HS-5 (cell line): ENCODE data around the gene C9.
"Not testable (repeated sequence)": the region's sequence is repeated elsewhere in the genome, so short reads cannot be mapped to it uniquely, and the experiment has no call there.

Experiments used
- DNase-seq: peaks from one replicate; pipeline ENCODE4 v3.0.0-alpha.2; 2012; ENCODE audit warnings: low read depth

Gene C9

DNA sequence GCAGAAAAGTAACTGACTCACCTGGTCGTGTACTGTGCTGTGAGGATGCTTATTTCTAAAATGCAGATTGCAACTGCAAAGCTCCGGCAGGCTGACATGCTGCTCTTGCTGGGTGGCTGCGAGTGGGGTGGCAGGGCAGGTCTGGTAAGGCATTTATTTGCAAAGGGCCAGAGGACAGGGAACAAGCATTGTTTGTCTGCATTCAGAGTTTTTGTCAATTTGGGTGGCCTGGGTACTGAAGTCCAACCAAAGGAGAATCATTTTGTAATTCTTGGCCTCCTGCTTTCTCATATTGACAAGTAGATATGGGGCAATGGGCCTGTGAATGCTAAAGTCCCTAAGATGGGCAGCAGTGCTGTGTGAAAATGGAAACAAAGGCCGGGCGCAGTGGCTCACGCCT is at the start of gene C9:
Gene C9, minus strand, starts transcription at position 129 of the 400 bp plus-strand sequence. Its CDS starts 31 bp downstream, at position 98.
- DNase-seq = no peak

DNA sequence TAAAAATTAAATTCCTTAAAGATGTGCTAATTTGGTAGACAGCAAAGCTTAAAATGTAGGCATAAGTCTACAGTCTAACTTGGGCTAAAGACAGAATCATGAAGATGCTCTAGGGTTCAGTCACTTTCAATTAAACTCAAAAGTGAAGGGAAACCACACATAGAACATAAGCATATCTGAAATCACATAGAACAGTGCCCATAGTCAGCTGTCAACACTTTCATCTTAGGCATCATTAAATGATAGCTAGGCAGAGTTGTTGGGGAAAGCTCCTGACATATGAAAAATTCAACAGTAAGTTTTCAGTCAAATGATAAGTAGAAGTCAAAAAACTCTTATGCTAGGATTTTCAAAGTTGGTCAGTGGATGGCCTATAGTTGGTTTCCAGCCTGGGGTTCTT is 49.5 kb upstream of the C9 start:
- no peak for DNase-seq

DNA sequence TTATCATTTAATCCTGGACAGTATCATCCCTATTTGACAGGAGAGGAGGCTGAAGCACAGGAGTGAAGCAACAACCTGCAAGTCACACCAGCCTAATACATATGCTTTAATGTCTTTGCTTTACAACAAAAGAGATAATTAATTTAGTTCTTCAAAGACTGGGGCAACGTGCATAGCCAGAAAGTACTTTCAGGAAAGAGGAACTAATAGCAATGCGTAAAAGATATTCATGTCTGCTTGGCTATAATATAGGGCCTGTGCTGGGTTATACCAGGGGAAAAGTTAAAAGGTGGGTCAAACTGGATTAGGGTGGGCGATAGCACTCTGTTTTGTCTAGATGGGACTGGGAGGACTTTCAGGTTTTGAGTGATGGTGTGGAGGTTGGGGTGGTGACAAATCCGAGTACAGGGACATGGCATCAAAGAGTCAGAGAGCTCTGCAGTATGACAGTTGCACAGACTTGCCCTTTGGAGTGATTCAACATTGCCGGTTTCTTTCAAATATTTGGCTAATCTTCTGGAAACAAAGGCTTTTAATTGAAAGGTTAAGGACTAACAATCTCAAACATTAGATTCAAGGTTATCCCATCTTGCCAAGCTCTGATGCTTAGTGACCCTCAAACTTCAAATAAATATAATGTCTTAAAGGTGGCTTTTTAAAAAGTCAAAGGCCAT is 48.6 kb upstream of the C9 start:
- DNase-seq = no peak

DNA sequence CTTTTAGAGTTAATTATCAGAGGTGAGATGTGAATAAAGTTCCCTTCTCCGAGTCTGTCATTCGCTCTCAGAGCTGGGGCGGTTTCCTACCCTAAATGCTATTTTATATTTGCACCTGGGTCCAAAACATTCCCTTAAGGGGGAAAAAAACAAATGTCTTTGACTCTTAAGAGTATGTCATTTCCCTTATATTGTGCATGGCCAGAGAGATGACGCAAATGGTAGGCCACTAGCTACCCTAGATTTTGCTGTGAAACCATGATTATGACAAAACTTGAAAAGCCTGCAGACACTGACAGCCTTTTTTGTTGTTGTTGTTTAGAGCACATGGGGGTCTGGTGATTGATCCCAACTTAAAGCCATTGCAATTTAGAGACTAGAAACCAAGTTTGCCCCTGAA is 47.7 kb upstream of the C9 start:
- DNase-seq = no peak

DNA sequence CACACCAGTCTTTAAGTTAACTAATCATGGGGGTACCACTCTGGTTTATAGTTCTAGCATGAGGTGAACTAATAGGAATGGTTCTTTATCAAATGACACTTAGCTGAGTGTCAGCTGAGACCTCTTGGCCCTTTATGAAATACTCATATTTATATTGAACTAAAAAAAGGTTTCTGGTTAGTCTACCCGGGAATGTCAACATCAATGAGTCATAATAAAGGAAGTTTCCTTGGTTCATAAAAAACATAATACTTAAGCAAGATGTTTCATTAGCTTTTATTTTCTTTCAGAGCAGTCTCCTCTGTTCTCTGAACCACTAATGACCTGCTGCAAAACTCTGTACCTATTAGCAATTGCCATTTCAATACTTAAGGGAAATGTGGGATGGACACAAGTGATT is 46.8 kb upstream of the C9 start:
- peak; percentile 87 for DNase-seq

DNA sequence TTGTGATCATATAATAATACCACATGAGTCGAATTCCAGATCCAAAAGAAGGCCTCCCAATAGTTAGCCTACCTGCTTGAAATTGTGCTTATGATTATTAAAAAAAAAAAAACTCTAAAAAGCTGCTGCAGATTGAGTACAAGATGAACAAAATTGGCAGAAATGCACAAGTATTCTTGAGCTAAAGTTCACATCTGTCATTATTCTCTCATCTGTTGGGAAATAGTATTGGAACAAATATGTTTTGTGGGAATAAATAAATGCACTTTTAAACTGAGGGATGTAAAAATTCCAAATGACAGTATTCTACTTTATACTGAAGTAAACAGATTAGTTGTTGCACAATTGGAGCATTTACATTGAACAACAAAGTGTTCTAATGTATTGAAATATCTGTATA is 44.7 kb upstream of the C9 start:
- no peak for DNase-seq

DNA sequence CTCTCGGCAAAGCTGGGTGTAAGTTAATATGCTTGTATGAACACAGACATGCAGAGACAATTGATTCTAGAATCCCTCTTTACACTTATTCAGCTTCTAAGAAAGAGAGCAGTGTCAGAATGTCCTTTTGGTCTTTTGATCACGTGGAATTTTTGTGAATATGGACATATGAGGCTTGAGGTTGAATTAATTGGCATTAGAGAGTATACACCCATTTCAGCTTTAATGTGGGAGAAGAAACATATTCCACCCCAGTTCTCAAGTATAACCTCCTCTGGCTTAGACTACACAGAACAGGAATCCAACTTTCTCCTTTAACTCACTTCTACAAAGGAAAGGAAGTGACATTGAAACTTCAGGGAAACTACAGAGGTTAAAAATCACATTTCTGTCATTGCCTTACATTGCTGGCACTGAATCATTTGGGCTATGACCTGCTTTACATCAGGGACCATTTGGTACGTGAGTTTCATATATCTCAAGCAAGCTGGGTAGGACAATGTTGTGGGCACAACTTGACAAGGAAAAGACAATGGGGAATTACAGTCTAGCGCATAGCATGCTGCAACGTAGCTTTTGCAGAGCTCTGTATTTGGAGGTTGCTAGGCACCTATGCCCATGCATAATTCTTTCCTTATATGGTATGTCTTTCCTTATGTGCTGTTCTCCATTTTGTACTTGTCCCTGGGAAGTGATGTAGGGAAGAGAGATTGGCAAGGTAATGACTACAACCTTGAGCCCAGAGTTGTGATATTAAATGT is 41.0 kb upstream of the C9 start:
- no peak for DNase-seq

DNA sequence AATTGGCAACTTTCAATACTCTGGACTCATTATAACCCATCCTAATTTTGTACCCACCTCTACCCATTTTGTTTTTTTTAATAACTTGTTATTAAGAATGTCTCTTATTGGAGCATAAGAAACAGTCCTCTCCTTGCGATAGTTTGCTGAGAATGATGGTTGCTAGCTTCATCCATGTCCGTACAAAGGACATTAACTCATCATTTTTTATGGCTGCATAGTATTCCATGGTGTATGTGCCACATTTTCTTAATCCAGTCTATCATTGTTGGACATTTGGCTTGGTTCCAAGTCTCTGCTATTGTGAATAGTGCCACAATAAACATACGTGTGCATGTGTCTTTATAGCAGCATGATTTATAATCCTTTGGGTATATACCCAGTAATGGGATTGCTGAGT is 39.5 kb upstream of the C9 start:
- DNase-seq = not testable (repeated sequence)

DNA sequence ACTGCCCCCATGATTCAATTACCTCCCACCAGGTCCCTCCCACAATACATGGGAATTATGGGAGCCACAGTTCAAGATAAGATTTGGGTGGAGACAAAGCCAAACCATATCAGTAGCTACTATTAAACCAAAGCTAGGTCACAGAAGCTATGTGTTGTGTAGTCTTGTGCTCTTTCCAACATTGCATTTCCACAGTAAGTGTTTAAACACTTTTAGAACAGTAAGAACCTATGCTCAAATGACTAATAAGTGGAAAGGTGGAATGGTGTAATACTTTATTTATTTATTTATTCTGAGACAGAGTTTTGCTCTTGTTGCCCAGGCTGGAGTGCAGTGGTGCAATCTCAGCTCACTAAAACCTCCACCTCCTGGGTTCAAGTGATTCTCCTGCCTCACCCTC is 37.8 kb upstream of the C9 start:
- not testable (repeated sequence) for DNase-seq

DNA sequence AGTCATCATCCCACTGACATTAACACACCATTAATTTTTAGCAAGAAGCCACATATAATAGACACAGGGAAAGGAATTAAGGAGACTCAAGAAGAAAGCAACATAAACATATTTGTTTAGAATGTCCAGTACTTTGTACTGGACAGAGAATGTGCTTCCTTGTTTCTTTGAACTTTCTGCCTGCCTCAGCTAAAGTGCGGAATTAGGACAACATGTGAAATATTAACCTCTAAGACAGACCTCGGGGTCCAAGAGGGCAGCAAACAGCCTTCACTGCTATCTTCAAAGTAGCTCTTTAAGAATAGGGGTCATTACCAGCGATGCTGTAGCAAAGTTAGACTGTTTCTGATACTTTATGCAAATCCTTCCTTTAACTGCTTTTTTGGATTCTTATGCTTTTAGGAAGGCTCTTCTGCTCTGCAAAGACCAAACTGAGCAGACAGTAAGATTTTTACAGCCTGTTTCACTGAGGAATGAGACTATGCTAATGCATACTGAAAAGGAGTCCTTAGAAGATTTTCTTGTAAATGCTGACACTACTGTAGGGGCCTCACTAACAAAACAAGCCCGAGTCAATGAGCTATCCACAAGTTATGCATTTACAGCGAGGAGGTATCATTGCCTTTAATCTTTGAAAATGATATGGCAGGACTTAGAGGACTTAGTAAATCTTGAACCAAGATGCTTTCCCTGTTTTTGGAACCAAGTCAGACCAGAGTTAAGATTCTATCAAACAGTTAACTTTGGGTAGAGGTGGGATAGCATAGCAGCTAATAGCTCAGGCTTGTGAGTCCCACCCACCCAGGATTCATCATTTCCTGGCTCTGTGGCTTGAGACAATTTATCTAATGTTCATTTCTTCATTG is 36.7 kb upstream of the C9 start:
- peak; percentile 23 for DNase-seq

DNA sequence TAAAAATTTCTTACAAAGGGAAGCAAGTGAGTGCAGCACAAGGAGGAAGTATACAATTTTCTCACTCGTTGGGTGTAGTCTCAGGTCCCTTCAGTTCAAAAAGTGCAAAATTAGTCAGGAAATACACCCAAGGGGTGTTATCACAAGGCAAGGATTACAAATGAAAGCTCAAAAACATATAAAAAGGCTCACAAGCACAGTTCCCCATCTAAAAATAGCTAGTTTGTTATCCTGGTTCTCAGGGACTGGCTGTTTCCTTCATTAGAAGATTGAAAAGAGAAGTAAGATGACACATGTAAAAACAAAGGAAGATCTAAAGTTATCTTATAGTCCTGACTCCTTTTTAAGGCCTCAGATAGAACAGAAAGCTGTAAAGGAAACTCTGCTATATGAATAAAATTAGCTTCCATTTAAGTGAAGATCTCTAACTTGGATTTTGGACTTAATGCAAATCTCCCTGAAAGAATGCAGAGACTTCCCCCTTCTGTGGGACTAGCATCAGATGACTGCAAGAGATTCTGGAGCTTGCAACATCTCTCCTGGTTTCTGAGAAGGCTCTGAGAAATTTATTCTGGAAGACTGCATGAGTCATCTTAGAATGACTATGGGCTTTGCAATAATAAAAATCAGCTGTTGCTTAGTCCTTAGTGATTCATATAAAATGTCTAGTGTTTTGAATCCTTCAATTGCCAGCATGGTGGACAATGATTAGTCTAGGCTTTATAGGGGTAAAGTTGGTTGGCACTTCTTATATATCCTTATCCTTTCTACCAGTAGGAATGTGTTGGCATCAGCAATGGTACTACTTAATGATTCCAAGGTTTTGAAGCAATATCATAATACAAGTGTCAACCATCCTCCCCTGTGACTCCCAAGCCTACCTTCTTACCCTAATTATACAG is 35.1 kb upstream of the C9 start:
- peak; percentile 99 for DNase-seq

DNA sequence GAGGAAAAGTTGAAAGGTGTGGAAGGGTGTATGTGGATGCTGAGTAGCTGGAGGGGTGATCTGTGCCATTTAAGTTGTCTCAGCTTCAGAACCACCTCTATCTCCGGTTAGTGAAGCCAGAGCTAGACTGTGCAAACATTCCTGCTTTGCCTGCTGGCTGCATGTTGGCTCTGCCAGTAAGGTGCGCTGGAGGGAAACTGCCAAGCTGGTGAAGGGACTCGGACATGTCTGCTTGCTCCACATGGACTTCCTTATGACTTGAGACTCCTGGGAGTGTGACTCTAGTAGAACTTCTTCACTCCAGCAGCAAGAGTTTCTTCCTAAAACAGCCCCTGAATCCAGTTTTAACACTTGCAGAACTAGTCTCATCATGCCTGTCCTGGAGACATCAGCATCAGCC is 32.5 kb upstream of the C9 start:
- DNase-seq = no peak

DNA sequence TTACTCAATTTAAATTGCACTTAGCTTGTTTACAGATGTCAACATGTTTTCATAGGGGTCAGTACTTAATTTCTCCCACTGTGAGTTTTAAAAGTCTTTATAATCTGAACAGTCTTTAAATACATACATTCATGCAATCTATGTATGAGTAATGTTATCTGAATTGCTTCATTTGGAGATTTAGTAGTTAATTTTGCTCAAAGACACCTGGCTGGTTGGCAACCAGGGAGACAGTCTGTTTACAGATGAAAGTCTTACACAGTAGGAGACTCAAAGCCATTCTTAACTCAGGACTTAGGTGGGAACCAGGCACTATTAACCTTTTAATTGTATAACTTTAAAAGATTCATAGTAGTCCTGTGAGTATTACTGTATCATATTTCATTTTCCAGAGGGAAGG is 31.2 kb upstream of the C9 start:
- DNase-seq = peak; percentile 49

DNA sequence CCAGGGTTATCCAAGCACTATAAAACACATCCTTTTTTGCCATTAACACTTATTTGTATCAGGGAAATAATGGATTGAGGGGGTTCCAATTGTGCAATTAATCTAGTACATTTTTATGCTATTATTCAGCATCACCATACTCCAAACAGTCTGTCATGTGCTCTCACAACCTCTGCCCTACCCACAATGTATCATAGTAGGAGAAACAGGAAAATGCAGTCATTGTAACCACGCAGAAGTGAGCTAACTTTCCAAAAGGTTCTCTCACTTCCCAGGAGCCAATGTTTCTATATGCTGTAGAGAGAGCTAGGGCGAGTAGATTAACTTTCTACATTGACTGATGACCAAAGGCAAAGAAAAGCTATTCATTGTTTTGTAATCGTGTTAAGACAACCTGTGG is 30.7 kb upstream of the C9 start:
- peak; percentile 88 for DNase-seq

DNA sequence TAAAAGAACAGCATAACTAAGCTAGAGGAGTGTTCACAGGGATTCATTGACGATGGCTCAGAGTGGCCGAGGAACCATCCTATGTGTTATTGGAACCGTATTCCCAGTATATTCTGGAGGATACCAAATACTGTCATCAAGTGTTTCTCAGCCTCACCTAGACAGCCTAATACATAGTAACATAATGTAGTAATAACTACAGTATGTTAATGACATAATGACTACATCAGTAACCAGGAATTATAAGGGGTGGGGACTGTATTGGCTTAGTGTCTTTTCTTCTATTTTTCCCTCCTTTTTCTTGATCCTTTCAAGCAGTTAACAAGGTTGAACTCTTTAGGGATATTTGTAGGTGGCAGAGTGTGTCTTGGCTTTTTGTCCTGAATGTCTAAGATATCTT is 26.6 kb upstream of the C9 start:
- DNase-seq = no peak

DNA sequence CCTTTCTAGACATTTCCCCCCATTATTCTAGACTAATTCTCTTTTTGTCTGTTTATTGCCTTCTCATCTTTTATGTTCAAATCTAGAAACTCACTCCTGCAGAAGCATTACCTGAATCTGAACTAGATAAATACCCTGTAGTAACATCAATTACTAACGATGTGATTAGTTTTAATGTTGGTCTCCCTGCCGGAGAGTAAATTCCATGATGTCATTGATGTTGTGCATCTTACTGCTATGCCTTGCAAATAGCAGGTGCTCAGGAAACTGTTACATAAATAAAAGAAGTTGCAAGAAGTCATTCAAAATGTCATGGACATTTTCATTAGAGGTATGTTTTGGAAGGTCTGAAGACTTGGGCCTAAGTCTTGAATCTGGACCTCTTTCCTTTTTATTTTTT is 23.0 kb upstream of the C9 start:
- DNase-seq = no peak

DNA sequence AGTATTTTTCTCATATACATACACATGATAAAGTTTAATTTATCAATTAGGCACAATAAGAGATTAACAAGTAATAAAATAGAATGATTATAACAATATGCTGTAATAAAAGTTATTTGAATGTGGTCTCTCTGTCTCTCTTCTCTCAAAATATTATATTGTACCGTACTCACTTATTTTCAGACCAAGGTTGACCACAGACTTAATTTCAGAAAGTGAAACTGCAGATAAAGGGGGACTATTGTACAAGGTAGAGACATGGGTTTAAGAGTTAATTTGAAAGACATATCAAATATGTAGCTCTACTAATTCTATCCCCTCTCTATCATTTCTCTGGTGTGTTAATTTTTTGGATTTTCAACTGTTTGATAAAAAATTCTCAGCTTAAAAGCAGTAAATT is 20.0 kb upstream of the C9 start:
- no peak for DNase-seq

DNA sequence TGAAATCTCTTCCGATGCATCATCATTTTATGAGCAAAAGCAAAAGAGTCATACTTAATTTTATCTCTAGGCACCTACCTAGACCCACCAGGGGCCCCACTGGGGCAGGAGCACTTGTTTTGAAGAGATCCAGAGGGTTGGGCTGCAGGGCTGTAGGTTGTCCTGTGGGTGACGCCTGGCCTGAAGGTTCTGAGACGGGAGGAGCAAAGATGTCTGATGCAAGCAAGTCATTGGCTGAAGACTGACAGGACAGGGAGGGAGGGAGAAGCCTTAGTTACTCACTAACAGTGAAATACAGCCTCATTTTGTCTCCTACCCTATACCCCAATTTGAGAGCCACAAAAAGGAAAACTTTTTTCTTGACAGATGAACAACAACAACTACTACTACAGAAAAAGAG is 17.1 kb upstream of the C9 start:
- no peak for DNase-seq

DNA sequence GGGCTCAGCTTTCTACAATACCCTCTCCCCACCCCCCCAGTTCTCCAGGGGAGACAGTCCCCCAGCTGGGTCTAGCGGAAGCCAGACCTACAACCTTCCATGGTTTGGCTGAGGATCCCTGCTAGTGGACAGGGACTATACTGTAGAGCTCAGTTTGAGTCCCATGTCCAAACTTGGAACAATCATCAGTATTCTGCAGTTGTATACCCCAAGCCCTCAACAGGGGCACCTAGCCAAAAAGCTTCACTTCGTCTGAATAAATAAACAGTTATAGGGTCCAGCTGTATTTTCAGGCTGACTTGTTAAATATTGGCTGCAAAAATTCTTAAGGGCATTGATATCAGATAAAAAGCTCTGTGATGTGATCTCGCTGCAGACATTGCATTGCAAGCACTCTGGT is 15.4 kb upstream of the C9 start:
- DNase-seq = no peak

DNA sequence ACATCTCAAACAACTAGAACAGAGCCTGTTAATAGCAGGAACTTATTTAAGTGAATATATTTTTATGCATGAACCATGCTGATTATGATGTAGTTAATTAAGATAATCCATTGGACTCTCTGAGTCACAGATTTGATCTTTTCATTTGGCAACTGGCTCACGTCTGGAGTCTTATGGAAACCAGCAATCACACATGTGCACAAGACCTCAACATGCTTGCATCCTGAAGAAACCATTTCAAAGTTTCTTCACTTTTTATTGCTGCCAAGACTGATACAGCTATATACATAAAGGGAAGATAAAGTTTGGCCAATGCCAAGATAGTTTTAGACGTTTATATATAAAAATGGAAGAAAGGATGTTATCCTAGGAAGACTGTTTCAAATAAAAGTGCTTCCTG is 13.3 kb upstream of the C9 start:
- DNase-seq = no peak

DNA sequence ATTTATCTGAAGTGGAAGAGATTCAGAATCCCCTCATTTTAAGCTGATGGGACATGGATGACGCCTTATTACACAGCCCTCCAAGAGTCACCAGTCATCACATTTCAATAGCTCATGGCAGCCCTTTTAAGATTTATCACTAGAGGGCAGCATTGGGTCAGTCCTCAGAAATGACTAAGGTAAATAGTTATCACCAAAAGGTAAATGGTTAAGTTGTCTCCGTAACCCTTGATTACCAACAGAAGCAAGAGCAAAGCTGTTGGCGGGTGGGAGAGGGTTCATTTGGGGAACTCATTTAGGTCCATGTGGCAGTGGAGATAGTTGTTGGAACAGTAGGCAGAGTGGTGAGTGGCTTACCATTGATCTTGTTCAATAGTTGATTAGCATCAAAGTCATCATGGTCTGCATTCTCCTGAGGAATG is 12.0 kb upstream of the C9 start:
- DNase-seq = peak; percentile 56

DNA sequence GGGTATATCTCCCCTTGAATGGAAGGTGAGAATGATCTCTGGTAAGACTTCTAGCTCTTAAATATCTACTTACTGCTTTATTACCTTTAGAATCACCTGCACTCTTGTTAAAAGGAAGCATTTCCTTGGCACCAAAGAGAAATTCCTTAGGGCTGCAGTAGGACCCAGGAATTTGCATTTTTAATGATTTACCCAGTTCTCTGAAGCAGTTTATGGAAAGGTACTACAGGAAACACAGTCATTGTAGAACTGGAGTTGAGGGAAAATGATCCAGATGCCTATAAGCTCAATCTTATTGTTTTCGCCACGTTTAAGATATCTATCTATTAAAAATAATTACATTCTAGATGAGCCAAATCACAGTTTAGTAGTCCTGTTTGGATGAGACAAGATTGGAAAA is 9.5 kb upstream of the C9 start:
- no peak for DNase-seq
